ENCODE data around the gene DCXR. TPM values are rescaled to one million over a fixed set of nuclear protein-coding genes. Genes with fewer than 3 reads are reported as not detected.

DCXR gene
- polyA plus RNA-seq, 3 donors = 88.8 to 93.1 (median 90.3) TPM

DNA sequence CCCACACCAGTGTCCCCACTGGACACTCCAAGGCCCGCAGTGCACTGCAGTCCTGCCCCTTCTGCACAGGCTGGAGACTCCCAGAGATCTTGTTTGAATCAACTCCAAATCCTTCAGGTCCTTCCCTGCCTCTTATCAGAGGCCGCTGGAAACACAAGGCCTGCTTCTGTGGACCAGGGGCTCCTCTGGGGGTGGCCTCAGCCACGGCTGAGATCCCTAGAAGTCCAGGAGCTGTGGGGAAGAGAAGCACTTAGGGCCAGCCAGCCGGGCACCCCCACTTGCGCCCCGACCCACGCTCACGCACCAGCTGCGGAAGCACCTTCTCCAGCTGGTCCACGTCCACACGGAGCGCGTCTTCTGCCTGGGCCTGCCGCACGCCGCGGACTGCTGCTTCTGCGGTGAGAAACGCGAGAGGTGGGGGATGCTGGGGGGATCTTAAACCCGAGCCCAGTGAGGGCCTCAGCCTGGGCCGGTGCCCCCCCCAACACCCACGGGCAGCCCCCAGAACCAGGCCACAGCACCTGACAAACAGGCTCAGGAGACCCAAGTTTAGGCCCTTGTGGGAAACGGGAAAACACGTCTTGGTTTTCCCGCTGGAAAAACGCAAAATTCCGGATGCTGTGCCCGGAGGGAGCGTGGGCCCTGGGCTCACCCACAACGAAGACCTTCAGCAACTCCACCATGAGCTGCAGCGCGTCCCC is 18.4 kb downstream of the DCXR start:
- Histone ChIP-seq H3K9me3 (replicated peaks in 1 of 2; ENCODE audit: control insufficient read depth in 1 of 2, insufficient read depth in 1 of 2, low read length in 2 of 2) (no peaks in the 10 kb centered on the region), H3K4me1 (ENCODE audit: control insufficient read depth in 1 of 2, insufficient read depth in 2 of 2, low read length in 2 of 2) (peaks cover 23 to 27% of the 10 kb centered on the region in 2 donors), H3K9ac (ENCODE audit: insufficient read depth, low read length, poor library complexity, severe bottlenecking) (no peak overlapping the region), H3K27ac (ENCODE audit: low read depth in 1 of 2, low read length in 2 of 2) (no peak overlapping the region), H3K4me3 (replicated peaks in 1 of 3; ENCODE audit: low read depth in 2 of 3, low read length in 3 of 3) (no peak overlapping the region), H3K27me3 (ENCODE audit: control insufficient read depth in 2 of 2, insufficient read depth in 2 of 2, low read length in 2 of 2) (no peaks in the 10 kb centered on the region), H2AFZ (ENCODE audit: insufficient read depth, low read depth, low read length, poor library complexity, severe bottlenecking) (no peak overlapping the region), H3K79me2 (ENCODE audit: insufficient read depth, low read length) (peaks cover 31% of the 10 kb centered on the region), H3K4me2 (replicated peaks; ENCODE audit: extremely low read depth, low read length, poor library complexity, severe bottlenecking) (no peak overlapping the region), H4K20me1 (ENCODE audit: insufficient read depth, low read length) (peaks cover 32% of the 10 kb centered on the region), H3K36me3 (replicated peaks in 1 of 2; ENCODE audit: control insufficient read depth in 1 of 2, insufficient read depth in 2 of 2, low read length in 2 of 2) (peaks cover 5 to 17% of the 10 kb centered on the region in 2 donors)
- Mint-ChIP-seq H3K27me3 (ENCODE audit: low read depth in 3 of 3) (peaks cover 0 to 1% (median 0%) of the 10 kb centered on the region in 3 donors), H3K4me3 (no peak overlapping the region), H3K9me3 (no peaks in the 10 kb centered on the region), H3K27ac (no peak overlapping the region), H3K4me1 (peaks cover 21% of the 10 kb centered on the region), H3K36me3 (peaks cover 6 to 15% of the 10 kb centered on the region in 2 donors)
- no peak for DNase-seq
- no peak for TF ChIP-seq CTCF (IDR thresholded peaks at IDR 0.05)
- whole genome bisulfite sequencing (ENCODE audit: insufficient coverage) = 96% methylated on average over 22 of the region's 33 CpGs
- intact Hi-C loops (cut with micrococcal nuclease) = no loop called here

DNA sequence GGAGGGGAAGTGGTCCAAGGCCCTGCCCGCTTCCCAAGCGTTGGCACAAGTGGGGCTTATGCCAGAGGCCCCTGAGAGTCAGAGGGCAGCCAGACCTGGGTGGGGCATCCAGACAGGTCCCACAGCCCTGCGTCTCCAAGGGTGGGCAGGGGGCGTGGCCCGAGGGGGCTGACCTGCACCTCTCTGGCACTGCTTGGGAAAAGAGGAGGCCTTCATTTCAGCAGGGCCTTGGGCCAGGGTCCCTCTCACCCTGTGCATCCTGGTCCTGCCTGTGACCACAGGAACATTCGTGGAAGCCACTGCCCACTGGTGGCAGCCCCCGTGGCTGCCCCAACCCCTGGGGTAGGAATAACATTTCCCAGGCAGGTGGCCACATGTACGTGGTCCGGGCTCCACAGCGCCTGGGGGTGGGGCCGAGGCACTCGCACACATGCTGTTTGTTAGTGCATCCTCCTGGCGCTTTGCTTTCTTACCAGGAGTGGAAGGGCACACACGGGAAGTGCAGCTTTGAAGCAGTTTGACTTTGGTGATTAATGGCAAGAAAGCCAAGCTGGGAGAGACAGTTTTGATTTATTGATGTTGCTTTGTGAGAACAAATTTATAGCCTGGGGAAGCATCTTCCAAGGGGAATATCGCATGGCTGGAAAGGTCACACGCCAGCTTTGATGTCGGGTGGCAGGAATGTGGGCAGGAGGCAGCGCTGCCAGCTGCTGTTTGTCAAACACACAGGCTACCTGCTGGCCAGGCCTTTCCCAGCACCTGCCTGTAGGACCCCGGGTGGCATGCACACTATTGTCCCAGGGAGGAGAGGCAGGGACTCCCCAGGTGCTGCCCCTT is 19.1 kb downstream of the DCXR start:
- no peaks in the 10 kb centered on the region for H3K9me3 ChIP-seq (replicated peaks in 1 of 2; ENCODE audit: control insufficient read depth in 1 of 2, insufficient read depth in 1 of 2, low read length in 2 of 2)
- Mint-ChIP-seq H3K9me3 (no peaks in the 10 kb centered on the region), H3K4me1 (peaks cover 14% of the 10 kb centered on the region), H3K27me3 (ENCODE audit: low read depth in 3 of 3) (peaks cover 0 to 1% (median 0%) of the 10 kb centered on the region in 3 donors), H3K27ac (peak overlapping the region in 1 of 7 donors; percentile 27), H3K4me3 (no peak overlapping the region), H3K36me3 (peaks cover 6 to 15% of the 10 kb centered on the region in 2 donors)
- no peak for TF ChIP-seq CTCF (IDR thresholded peaks at IDR 0.05)
- H3K27me3 ChIP-seq (ENCODE audit: control insufficient read depth in 2 of 2, insufficient read depth in 2 of 2, low read length in 2 of 2) = no peaks in the 10 kb centered on the region
- intact Hi-C loops (cut with micrococcal nuclease) = no loop called here
- 85% methylated on average over 18 of the region's 19 CpGs for WGBS (ENCODE audit: insufficient coverage)
- H3K4me2 ChIP-seq (replicated peaks; ENCODE audit: extremely low read depth, low read length, poor library complexity, severe bottlenecking) = no peak overlapping the region
- H4K20me1 ChIP-seq (ENCODE audit: insufficient read depth, low read length) = peaks cover 32% of the 10 kb centered on the region
- H3K36me3 ChIP-seq (replicated peaks in 1 of 2; ENCODE audit: control insufficient read depth in 1 of 2, insufficient read depth in 2 of 2, low read length in 2 of 2) = peaks cover 5 to 17% of the 10 kb centered on the region in 2 donors
- peaks cover 25% of the 10 kb centered on the region for H3K79me2 ChIP-seq (ENCODE audit: insufficient read depth, low read length)
- H3K27ac ChIP-seq (ENCODE audit: low read depth in 1 of 2, low read length in 2 of 2) = no peak overlapping the region
- no peak for DNase-seq
- H3K4me1 ChIP-seq (ENCODE audit: control insufficient read depth in 1 of 2, insufficient read depth in 2 of 2, low read length in 2 of 2) = peaks cover 15 to 19% of the 10 kb centered on the region in 2 donors
- H2AFZ ChIP-seq (ENCODE audit: insufficient read depth, low read depth, low read length, poor library complexity, severe bottlenecking) = no peak overlapping the region
- H3K4me3 ChIP-seq (replicated peaks in 1 of 3; ENCODE audit: low read depth in 2 of 3, low read length in 3 of 3) = no peak overlapping the region
- no peak overlapping the region for H3K9ac ChIP-seq (ENCODE audit: insufficient read depth, low read length, poor library complexity, severe bottlenecking)
